Activated T-helper 1 cell treated with Interleukin-2 at 50 U/mL for 16 hours (primary cell): ENCODE measurements around the gene MBNL2.

ENCODE experiments used
- DNase-seq: peaks from one replicate; pipeline ENCODE4 v3.0.0-alpha.2; 2020; ENCODE audit warnings: low read depth

MBNL2 gene

DNA sequence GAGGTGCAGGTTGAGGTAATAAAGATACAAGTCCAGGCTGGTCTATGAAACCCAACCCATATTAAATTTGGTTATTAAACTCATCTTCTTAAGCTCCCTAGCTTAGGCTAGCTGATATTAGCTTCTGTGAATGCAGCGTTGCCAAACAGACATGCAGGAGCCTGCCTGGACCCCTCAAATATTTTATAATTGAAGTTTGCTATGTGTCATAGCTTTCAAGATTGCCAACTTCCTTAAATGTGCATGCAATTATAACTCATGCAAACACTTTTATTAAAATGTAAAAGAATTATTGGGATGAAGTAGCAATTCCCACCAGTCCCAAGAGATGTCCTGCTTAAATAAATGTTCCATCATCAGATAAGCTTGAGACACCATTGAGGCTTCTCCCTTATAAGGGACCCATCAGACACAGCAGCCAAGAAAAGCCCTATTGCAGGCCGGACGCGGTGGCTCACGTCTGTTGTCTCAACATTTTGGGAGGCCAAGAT is 51.3 kb downstream of the MBNL2 start:
- DNase-seq: no peak

GRCh38 chr13:97274829-97275649 is 52.9 kb downstream of the MBNL2 start:
- no peak for DNase-seq

DNA sequence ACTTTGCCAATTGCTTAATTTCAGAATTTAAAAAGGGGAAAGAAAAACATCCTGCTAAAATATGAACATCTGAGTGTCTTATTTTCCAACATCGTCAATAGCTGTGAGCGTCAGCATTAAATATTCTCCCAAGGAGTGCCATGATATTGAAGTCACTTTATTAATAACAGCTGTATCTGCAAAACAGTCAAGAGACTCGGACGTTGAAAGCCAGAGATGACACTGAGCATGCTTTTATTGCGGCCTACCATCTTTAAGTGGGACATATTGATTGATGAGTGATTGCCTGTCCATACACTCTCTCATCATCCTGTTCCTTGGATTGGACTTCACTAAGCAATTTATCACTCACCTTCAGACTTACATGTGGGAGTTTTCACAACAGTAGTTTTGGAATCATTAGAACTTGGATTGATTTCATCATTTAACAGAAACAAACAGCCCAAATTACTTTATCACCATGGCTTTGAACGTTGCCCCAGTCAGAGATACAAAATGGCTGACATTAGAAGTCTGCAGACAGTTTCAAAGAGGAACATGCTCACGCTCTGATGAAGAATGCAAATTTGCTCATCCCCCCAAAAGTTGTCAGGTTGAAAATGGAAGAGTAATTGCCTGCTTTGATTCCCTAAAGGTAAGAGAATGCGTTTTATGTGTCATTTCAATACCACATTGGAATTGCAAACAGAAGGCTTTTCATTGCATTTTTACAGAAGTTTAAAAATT is 53.8 kb downstream of the MBNL2 start:
- DNase-seq: no peak

- no peak for DNase-seq
Measured at GRCh38 chr13:97276862-97277269, 54.7 kb downstream of the MBNL2 start.

DNA sequence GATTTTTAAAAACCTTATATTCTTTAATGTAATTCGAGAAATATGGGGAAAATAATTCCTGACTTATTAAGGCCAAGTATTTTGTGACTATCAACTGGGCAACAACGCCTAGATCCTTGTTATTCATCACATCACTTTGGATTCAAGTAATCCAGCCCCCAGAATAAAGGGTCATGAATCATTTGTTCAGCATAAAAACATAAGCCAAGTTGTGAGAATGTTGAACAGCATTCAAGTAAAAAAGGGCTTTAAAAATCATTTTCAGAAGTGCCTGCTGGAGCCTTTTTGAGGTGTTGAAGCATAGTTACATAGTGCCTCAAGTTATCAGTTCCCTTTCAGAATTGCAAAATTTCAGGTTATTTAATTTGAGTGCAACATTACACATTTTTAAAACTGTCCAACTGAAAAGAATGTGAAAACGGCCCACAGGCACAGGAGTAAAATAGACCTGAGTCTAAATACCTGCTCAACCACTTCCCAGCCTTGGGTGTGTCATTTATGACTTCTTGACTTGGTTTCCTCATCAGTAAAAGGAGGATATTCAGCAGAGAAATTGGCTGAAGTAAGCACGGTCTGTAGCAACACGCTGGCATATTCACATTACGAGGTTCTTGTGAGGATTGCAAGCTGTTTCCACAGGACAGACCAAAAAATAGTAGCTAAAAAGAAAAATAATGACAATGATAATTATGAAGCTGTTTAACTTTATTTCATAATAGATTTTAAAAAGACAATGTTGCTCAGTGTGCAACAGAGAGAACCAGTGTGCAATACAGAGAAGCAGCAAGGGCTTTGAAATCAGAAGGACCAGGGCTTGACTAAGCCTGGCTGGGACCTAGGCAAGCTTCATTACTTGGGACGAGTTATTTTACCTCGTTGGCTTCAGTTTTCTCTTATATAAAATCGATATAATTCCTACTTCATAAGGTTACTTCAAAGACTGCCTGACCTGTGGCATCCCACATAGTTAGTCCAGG is 56.6 kb downstream of the MBNL2 start:
- DNase-seq: no peak

DNA sequence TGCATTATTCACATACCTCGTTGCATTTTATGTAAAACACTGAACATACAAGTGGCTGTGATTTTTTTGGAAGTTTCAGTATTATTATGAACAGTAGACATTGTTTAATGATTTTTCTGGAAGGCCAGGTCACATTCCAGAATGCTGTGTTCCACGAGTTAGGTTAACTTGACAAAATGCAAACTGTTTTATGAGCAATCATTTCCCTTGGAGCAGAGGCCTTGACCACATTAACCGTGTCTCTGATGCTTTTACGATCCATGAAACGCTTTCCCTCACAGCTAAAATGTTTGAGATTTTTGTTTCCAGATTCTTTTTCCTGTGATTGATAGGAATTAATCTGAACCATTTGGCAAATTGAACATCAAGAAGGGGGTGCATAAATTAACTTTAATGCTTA is 57.8 kb downstream of the MBNL2 start:
- DNase-seq: no peak

DNA sequence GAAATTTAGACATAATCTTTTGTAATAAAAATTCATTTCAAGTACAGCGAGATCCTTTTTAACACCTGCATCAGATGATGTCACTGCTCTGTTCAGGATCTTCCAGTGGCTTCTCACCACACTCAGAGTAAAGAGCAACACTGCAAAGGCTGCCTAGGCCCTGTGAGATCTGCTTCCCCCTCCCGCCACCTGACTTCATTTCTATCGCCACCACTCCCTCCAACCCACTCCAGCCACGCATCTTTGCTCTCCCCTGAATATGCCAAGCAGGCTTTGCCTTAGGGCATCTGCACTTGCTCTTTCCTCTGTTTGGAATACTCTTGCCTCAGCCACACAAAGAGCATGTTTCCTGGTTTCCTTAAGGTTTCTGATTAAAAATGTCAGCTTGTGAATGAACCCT is 58.3 kb downstream of the MBNL2 start:
- DNase-seq: no peak

DNA sequence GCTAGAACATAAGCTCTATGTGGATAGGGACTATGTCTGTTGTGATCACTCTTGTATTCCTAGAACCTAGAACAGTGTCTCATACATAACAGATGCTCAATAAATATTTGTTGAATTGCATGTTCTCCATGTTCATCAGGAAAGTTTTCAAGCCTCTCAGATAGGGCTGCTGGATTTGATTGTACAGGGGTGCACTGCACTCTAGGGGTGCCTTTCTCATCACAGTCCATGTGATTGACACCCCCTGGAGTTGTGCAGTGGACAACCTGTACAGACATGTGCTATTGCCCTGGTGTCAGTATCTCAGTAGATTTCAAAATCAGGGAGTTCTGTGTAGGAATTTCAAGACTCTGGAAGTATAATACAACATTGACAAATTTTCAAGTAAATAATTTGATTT is 58.9 kb downstream of the MBNL2 start:
- DNase-seq: no peak

DNA sequence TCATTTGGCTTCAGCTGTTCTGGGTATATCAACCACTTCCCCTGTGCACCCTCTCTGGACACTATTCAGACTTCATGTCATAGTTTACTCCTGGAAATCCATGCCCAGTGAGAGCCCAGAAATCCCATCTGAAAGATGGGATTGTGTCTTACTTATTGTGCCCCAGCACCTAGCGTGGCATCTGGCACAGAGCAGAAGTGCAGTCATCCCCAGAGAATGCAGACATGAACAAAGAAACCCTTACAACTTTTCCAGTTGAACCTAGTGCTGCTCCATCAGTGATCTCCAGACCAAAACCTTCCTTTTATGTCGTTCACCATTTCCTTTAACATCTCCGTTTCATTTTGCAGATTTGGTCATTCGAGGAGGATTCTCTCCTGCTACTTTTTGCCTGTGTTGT is 60.6 kb downstream of the MBNL2 start:
- DNase-seq: no peak

- no peak for DNase-seq
Measured at GRCh38 chr13:97283888-97284287, 61.8 kb downstream of the MBNL2 start.

- DNase-seq: no peak
Measured at GRCh38 chr13:97284558-97284957, 62.4 kb downstream of the MBNL2 start.

- DNase-seq: no peak
Measured at GRCh38 chr13:97285221-97285955, 63.3 kb downstream of the MBNL2 start.

DNA sequence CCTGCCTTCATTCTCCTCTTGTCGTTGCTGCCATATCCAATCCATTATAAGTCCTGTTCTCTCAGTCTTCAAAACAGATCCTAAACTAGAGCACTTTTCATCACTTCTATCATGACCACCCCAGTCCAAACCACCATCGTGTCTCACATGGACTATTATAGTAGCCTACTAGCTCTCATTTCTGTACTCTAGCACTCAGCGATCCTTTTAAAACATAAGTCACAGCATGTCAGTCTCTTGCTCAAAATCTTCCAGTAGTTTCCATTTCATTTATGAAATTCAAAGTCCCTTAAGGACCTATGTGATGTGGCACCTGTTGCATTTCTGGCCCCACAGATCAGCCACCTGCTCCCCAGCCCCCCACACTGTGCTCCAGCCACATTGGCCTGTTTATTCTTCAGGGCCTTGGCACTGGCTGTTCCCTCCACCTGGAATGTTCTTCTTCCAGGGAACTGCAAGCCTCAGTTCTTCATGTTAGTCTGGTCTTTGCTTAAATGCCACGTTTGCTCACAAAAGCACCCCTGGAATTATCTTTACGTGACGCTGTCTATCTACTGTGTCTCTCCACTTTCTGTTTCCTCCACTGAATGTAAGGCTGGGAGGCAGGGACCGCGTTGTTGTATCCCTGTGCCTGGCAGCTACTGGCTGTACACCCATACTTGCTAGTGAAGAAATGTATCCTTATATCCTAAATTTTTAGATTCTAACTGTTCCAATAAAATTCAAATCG is 64.3 kb downstream of the MBNL2 start:
- DNase-seq: no peak

DNA sequence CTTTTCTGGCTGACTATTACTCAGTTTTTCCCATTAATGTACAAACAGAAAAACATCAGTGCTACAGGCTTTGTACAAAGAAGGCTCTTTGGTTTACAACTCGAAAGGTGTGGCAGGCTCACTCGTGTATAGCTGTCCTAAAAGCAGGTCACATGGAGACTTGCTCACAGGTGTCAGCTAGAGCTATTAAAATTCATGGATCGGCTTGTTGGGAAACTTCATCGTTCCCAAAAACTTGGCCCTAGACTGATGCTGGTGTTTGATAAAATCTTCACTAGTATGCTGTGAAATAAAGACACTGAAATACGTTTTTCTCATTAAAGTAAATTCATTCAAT is 64.9 kb downstream of the MBNL2 start:
- DNase-seq: no peak

- no peak for DNase-seq
Measured at GRCh38 chr13:97288486-97288900, 66.4 kb downstream of the MBNL2 start.

- DNase-seq: no peak
Measured at GRCh38 chr13:97289514-97290298, 67.6 kb downstream of the MBNL2 start.

DNA sequence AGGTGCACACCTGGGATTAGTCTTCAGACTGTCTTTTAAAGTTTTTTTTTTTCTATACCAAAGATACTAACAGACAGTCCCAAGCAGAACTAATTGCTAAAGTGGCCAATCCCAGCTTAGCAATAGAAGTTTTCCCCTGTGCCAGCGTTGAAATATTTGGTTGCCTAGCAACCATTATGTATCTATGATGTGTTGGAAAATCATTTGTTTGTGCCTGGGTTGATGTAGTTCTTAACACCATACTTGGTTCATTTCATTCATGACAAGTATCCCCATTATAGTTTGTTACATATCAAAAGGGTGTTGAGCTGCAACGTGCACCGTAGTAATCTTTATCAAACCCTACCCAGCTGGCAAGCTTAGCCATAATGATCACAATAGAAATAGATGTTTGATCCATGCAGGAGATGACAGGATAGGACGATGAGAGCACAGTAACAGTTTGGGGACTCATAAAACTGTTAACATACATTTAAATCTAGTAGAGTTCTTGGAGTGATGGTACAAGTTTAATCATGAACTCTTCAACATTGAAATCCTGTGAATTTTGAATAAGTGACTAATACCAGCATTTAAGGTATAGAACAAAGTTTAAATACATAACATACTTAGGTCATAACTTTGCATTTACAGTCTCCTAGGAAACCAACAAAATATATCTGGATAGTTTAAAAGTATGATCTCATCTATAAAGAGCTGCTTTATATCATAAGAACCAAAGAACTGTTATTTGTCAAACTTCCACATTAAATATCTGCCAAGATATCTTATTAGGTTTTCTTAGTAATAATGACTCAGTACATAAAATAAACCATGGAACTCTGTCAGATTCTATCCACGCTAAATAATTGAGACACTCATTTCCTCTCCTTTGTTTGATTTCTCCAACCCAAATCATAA is 73.4 kb downstream of the MBNL2 start:
- no peak for DNase-seq

GRCh38 chr13:97296740-97297139 is 74.6 kb downstream of the MBNL2 start:
- DNase-seq: no peak

DNA sequence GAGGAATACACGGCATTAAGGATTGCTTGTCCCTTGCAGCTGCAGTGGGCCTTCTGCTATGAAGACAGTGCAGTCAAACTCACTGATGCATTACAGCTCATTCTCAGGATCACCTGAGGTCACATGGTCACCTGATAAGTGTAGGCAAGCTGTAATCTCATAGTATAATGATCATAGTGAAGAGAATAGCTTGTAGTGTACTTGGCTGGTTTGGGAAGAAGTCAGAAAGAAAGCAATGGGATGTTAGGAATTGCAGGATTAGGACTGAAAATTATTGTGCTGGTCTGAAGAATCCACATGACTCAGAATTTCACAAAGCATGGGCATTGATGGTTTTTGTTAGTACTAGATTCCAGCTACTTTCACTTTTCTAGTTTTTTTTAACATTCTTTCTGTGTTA is 76.7 kb downstream of the MBNL2 start:
- DNase-seq: no peak
